Measurements from ENCODE around the gene CEACAM1. TPM values are rescaled to one million over a fixed set of nuclear protein-coding genes. Genes with fewer than 3 reads are reported as not detected.
A peak's percentile ranks its signal among the peaks of the same experiment; 100 is the strongest.

Gene CEACAM1
- total RNA-seq, 1 experiment from 2014 or later, result 1.5 TPM

DNA sequence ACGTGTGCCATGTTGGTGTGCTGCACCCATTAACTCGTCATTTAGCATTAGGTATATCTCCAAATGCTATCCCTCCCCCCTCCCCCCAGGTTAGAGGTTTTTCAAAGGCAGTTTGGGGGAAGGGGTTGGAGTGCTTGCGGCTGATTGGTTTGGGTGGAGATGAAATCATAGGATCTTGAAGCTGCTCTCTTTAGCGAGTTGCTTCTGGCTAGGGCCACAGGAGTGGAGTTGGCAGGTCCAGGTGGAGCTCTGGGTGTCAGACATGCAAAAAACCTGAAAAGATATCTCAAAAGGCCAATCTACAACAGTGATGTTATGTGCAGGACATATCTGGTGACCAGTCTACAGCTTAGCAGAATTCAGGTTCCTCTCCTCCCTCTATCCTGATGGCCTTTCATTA lies 52.9 kb downstream of the CEACAM1 start:
- Mint-ChIP-seq H3K27me3 (ENCODE audit: low read depth) (no peaks in the 10 kb centered on the region; the same call in 1 of the 2 replicates), H3K4me3 (peak overlapping the region; percentile 32 to 71; a peak in 4 of 5 replicates), H3K4me1 (peaks cover 60 to 62% of the 10 kb centered on the region in 2 experiments), H3K36me3 (ENCODE audit: insufficient read depth in 1 of 3, low read depth in 3 of 3) (peaks cover 0 to 6% (median 3%) of the 10 kb centered on the region in 3 experiments; a peak in 5 of 7 replicates), H3K9me3 (no peaks in the 10 kb centered on the region), H3K27ac (peak overlapping the region; percentile 91 to 98 (median 94))
- Histone ChIP-seq H4K91ac (ENCODE audit: insufficient read length, low read depth, low read length) (no peak overlapping the region), H4K20me1 (ENCODE audit: control insufficient read depth, insufficient read depth, insufficient read length) (no peaks in the 10 kb centered on the region), H4K5ac (ENCODE audit: insufficient read length, low read depth, low read length) (no peak overlapping the region), H3T11ph (ENCODE audit: low read length) (no peak overlapping the region), H3K79me2 (ENCODE audit: insufficient read depth, low read length) (no peaks in the 10 kb centered on the region), H3K23ac (ENCODE audit: insufficient read length, low read depth, low read length) (no peak overlapping the region), H3K27me3 (ENCODE audit: insufficient read depth, low read length) (no peaks in the 10 kb centered on the region), H3K27ac (ENCODE audit: insufficient read length, low read depth, low read length) (peak overlapping the region; percentile 59), H2AK5ac (ENCODE audit: insufficient read length, low read length) (no peak overlapping the region), H3K9me3 (ENCODE audit: control insufficient read depth, low read depth, low read length) (no peaks in the 10 kb centered on the region), H3K4me2 (ENCODE audit: insufficient read depth, insufficient read length, low read length) (no peak overlapping the region), H2BK5ac (ENCODE audit: insufficient read length, low read length) (no peak overlapping the region), H2BK12ac (ENCODE audit: insufficient read length, low read depth, low read length) (no peak overlapping the region), H2BK15ac (ENCODE audit: low read depth, low read length) (no peak overlapping the region), H2BK120ac (ENCODE audit: low read depth, low read length, poor library complexity, severe bottlenecking) (no peak overlapping the region), H3K14ac (ENCODE audit: insufficient read depth, low read length) (no peak overlapping the region), H3K23me2 (ENCODE audit: insufficient read length, low read depth, low read length, poor library complexity, severe bottlenecking) (no peaks in the 10 kb centered on the region), H3K56ac (ENCODE audit: insufficient read length, low read depth, low read length) (no peak overlapping the region), H3K4me1 (ENCODE audit: insufficient read depth, low read length) (peaks cover 23% of the 10 kb centered on the region), H3K9ac (ENCODE audit: extremely low read depth, insufficient read length, low read length) (no peak overlapping the region), H2BK20ac (ENCODE audit: low read depth, low read length, poor library complexity, severe bottlenecking) (no peak overlapping the region), H3K79me1 (ENCODE audit: insufficient read depth, low read depth, low read length, poor library complexity, severe bottlenecking) (no peaks in the 10 kb centered on the region), H2AFZ (ENCODE audit: low read length) (no peak overlapping the region), H3K18ac (ENCODE audit: insufficient read length, low read depth, low read length) (no peak overlapping the region), H3K4ac (ENCODE audit: low read depth, low read length) (no peak overlapping the region), H4K8ac (replicated peaks; ENCODE audit: insufficient read length, low read depth, low read length) (no peak overlapping the region)
- TF ChIP-seq, protein P1, sequence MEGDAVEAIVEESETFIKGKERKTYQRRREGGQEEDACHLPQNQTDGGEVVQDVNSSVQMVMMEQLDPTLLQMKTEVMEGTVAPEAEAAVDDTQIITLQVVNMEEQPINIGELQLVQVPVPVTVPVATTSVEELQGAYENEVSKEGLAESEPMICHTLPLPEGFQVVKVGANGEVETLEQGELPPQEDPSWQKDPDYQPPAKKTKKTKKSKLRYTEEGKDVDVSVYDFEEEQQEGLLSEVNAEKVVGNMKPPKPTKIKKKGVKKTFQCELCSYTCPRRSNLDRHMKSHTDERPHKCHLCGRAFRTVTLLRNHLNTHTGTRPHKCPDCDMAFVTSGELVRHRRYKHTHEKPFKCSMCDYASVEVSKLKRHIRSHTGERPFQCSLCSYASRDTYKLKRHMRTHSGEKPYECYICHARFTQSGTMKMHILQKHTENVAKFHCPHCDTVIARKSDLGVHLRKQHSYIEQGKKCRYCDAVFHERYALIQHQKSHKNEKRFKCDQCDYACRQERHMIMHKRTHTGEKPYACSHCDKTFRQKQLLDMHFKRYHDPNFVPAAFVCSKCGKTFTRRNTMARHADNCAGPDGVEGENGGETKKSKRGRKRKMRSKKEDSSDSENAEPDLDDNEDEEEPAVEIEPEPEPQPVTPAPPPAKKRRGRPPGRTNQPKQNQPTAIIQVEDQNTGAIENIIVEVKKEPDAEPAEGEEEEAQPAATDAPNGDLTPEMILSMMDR (conservative IDR thresholded peaks at IDR 0.05), result no peak
- DNase-seq, result peak; percentile 54
- no CpG with 5 or more reads among the region's 4 CpGs for WGBS (ENCODE audit: extremely low coverage, insufficient read length, low lambda C conversion rate)
